A673 (cell line): ENCODE measurements around the gene ASPDH. TPM values are rescaled to one million over a fixed set of nuclear protein-coding genes. Genes with fewer than 3 reads are reported as not detected.

Source experiments
- BruUV-seq: library from RNA; stranded (reverse); fragments of 400-500 nt; replicated peaks from 2 replicates; lab custom pipeline; 2021; lab: Mats Ljungman, UMichigan
- CTCF ChIA-PET: fragments of 300-600 bp; sonication (Branson Sonifier 250); formaldehyde crosslinking; loops from one replicate; lab custom pipeline; 2022; ENCODE audit warnings: antibody characterized with exemption; lab: Charles Lee
- POLR2A ChIA-PET: fragments of 300-600 bp; sonication (Branson Sonifier 250); formaldehyde crosslinking; loops from one replicate; lab custom pipeline; 2022; ENCODE audit warnings: antibody characterized with exemption; ENCODE audit not compliant: low non-redundant PET; lab: Charles Lee
- DNase-seq: peaks from one replicate; pipeline ENCODE4 v3.0.0-alpha.2; 2015; ENCODE audit warnings: low spot score
- H3K27ac ChIP-seq: fragments of 200-600 bp; sonication (generic); 2 replicates; pipeline ENCODE4 v1.5.1; 2016; ENCODE audit warnings: mixed run types, low read depth, mild to moderate bottlenecking, mixed read lengths, antibody characterized with exemption, low read length; ENCODE audit not compliant: poor library complexity, severe bottlenecking
- H3K27me3 ChIP-seq: fragments of 200-600 bp; sonication (generic); replicated peaks from 2 replicates; pipeline ENCODE4 v1.6.1; 2017; ENCODE audit warnings: mixed run types, low read depth, mild to moderate bottlenecking, mixed read lengths, antibody characterized with exemption, low read length; ENCODE audit not compliant: insufficient read depth, poor library complexity
- H3K36me3 ChIP-seq: fragments of 200-600 bp; sonication (generic); 2 replicates; pipeline ENCODE4 v1.6.1; 2016; ENCODE audit warnings: mixed run types, mild to moderate bottlenecking, mixed read lengths, antibody characterized with exemption, low read length; ENCODE audit not compliant: insufficient read depth, poor library complexity, severe bottlenecking
- H3K4me1 ChIP-seq: fragments of 200-600 bp; sonication (generic); 2 replicates; pipeline ENCODE4 v1.6.1; 2017; ENCODE audit warnings: mixed run types, mild to moderate bottlenecking, mixed read lengths, antibody characterized with exemption, low read length; ENCODE audit not compliant: insufficient read depth, poor library complexity, severe bottlenecking
- H3K4me3 ChIP-seq: fragments of 200-600 bp; sonication (generic); 2 replicates; pipeline ENCODE4 v1.5.1; 2016; ENCODE audit warnings: low read depth, mixed run types, mild to moderate bottlenecking, mixed read lengths, low read length; ENCODE audit not compliant: poor library complexity, severe bottlenecking
- H3K9me3 ChIP-seq: fragments of 200-600 bp; sonication (generic); 2 replicates; pipeline ENCODE4 v1.6.1; 2016; ENCODE audit warnings: mixed run types, low read depth, mild to moderate bottlenecking, mixed read lengths, antibody characterized with exemption, low read length; ENCODE audit not compliant: poor library complexity, severe bottlenecking
- EZH2 ChIP-seq: fragments of 200-600 bp; sonication (generic); IDR thresholded peaks from 2 replicates; pipeline ENCODE4 v1.6.1; 2017; ENCODE audit warnings: borderline replicate concordance, low read depth, mild to moderate bottlenecking, mixed read lengths, antibody characterized with exemption, low read length; ENCODE audit not compliant: poor library complexity, severe bottlenecking
- intact Hi-C: fragments of 100-400 bp; cut with micrococcal nuclease; formaldehyde crosslinking; loops from one replicate; pipeline ENCODE4 v1.10.0; 2022; ENCODE audit not compliant: unreplicated experiment
- total RNA-seq: library from RNA; stranded (reverse); gene quantifications from 2 replicates; pipeline ENCODE4 v1.2.3, GENCODE V29; 2021
- TF ChIP-seq, protein P1 (sequence below): fragments of 300-800, 200-600 bp; sonication (generic); conservative IDR thresholded peaks from 2 replicates; pipeline ENCODE4 v1.5.1; 2017; ENCODE audit warnings: low read depth, mild to moderate bottlenecking, antibody characterized with exemption, low read length, moderate library complexity, mixed read lengths

Gene ASPDH
- total RNA-seq, 1 experiment from 2014 or later = 0.45 TPM

DNA sequence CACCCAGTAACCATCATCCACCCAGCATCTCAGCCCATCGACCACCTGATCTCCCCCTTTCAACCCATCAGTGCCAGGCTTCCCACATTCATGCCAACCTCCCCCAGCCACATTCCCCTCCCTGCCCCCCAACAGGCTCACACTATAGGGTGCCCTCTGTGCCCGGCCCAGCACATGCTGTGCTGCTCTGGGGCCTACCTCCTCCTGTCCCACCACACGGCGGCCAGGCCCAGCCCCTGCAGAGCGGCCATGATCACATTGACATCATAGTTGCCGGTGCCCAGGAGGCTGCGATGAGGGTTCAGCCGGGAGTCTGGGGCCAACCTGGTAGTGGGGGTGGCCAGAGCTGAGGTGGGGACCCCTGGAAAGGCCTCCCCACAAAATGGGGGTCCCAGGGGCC is 6.3 kb downstream of the ASPDH start:
- intact Hi-C loops = no loop called here
- no peak overlapping the region for H3K4me3 ChIP-seq
- no peaks in the 10 kb centered on the region for H3K36me3 ChIP-seq
- BruUV-seq = no TSS peak
- TF ChIP-seq, protein P1, sequence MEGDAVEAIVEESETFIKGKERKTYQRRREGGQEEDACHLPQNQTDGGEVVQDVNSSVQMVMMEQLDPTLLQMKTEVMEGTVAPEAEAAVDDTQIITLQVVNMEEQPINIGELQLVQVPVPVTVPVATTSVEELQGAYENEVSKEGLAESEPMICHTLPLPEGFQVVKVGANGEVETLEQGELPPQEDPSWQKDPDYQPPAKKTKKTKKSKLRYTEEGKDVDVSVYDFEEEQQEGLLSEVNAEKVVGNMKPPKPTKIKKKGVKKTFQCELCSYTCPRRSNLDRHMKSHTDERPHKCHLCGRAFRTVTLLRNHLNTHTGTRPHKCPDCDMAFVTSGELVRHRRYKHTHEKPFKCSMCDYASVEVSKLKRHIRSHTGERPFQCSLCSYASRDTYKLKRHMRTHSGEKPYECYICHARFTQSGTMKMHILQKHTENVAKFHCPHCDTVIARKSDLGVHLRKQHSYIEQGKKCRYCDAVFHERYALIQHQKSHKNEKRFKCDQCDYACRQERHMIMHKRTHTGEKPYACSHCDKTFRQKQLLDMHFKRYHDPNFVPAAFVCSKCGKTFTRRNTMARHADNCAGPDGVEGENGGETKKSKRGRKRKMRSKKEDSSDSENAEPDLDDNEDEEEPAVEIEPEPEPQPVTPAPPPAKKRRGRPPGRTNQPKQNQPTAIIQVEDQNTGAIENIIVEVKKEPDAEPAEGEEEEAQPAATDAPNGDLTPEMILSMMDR = no peak
- no peak for TF ChIP-seq EZH2
- no peaks in the 10 kb centered on the region for H3K27me3 ChIP-seq
- no peaks in the 10 kb centered on the region for H3K9me3 ChIP-seq
- H3K4me1 ChIP-seq = peaks cover 6% of the 10 kb centered on the region
- ChIA-PET CTCF (no interaction called here), POLR2A (no interaction called here)
- no peak overlapping the region for H3K27ac ChIP-seq
- no peak for DNase-seq

DNA sequence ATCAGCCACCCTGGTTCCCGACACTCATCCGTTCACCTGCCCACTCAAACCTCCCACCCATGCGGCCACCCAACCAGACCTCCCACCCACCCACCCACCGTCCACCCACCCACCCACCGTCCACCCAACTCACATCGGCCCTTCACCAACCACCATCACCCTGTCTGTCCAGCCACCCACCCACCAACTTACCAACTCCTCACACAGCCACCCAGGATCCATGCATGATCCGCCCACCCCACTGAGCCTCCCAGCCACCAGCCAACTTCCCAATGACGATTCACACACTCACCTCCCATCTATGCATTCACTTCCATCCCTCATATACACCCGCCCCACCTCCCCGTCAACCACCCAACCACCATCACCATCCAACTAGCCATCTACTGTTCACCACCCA is 7.0 kb downstream of the ASPDH start:
- peaks cover 6% of the 10 kb centered on the region for H3K4me1 ChIP-seq
- intact Hi-C loops = no loop called here
- BruUV-seq = no TSS peak
- DNase-seq = no peak
- no peak overlapping the region for H3K27ac ChIP-seq
- H3K4me3 ChIP-seq = no peak overlapping the region
- POLR2A ChIA-PET = no interaction called here
- no peaks in the 10 kb centered on the region for H3K36me3 ChIP-seq
- CTCF ChIA-PET = no interaction called here
- TF ChIP-seq, protein P1 = no peak
- TF ChIP-seq EZH2 = no peak
- no peaks in the 10 kb centered on the region for H3K27me3 ChIP-seq
- H3K9me3 ChIP-seq = no peaks in the 10 kb centered on the region

- intact Hi-C loops = no loop called here
- Histone ChIP-seq H3K36me3 (no peaks in the 10 kb centered on the region), H3K9me3 (no peaks in the 10 kb centered on the region), H3K27me3 (no peaks in the 10 kb centered on the region), H3K4me1 (peaks cover 6% of the 10 kb centered on the region), H3K27ac (no peak overlapping the region), H3K4me3 (no peak overlapping the region)
- ChIA-PET POLR2A (no interaction called here), CTCF (no interaction called here)
- no TSS peak for BruUV-seq
- DNase-seq = no peak
- TF ChIP-seq, protein P1 = no peak
- no peak for TF ChIP-seq EZH2
These were observed 7.7 kb downstream of the ASPDH start for GRCh38 chr19:50505856-50506611.
